LNCaP clone FGC (cell line): ENCODE data around the gene BUD23.

Source experiments
- DNase-seq: peaks from one replicate; pipeline ENCODE4 v3.0.0-alpha.2; 2011; ENCODE audit warnings: low read depth
- H3K4me3 ChIP-seq: 2 replicates; pipeline ENCODE4 v1.5.1; 2011; ENCODE audit warnings: mild to moderate bottlenecking, low read depth, low read length, control low read depth
- CTCF ChIP-seq: IDR thresholded peaks from 2 replicates; pipeline ENCODE4 v1.5.1; 2012; ENCODE audit warnings: mild to moderate bottlenecking; ENCODE audit not compliant: control insufficient read depth, insufficient read depth; ENCODE audit errors: extremely low read depth

Gene BUD23

DNA sequence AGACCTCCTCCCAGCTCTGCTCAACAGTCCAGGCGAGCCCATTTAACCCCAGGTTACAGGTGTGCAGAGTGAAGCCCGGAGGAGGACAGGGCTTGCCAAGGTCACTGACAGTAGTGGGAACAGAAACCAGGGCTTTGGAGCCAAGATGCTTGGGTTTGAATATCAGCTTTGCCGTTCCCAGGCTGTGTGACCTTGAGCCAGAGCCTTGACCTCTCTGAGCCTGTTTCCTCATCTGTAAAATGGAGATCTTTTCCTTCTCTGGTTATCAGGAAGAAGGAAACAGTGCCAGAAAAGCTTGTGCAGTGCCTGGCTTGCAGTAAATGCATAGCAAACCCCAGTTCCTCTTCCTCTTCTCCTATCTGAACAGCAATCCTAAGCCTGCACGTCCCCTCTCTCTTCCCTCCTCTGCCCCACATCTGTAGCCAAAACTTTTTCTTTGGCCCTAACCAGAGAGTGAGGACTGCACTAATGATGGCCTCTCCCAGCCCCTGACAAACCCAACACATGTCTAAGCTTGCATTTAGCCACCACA lies 37.7 kb upstream of the BUD23 start:
- H3K4me3 ChIP-seq, result no peak overlapping the region
- TF ChIP-seq CTCF, result no peak

GRCh38 chr7:73646785-73647724 lies 36.3 kb upstream of the BUD23 start:
- DNase-seq, result no peak
- H3K4me3 ChIP-seq, result no peak overlapping the region
- TF ChIP-seq CTCF, result no peak

More for the DNA sequence above, 37.7 kb upstream of the BUD23 start:
- no peak for DNase-seq

DNA sequence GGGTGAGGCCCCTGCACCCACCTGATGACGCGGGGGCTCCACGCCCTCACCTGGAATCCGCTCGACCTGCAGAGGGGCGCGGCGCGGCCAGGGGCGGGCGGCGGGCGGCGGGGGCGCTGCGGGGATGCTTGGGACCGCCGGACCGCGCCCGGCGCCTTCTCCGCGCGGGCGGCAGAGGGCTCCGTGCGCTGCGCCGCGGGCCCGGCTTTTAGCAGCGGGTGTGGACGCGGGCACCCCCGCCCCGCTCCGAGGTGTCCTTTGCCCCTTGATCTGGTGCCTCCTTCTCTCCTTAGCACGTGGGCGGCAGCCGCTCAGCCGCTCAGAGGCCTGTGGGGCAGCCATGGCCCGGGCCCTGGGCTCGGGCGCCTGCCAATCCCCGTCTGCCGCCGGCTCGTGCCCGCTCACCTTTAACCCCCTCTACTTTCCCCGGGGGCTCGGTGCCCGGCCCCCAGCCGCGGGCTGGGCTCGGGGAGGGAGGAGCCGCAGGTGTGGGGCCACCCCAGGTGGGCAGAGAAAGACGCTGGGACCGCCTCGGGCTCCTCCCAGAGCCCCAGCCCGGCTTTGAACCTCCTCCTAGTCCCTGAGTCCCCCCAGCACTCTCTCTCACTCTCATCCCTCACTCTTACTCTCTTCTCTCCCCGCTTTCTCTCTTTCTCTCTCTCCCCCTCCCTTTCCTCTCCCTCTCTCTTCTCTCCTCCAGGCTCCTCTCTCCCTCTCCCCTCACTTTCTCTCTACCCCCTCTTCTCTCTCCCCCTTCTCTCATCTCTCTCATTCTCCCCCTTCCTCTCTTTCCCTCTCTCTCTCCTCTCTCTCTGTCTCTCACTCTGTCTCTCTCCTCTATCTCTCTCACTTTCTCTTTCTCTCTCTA lies 35.4 kb upstream of the BUD23 start:
- peak overlapping the region; percentile 26 for H3K4me3 ChIP-seq

DNA sequence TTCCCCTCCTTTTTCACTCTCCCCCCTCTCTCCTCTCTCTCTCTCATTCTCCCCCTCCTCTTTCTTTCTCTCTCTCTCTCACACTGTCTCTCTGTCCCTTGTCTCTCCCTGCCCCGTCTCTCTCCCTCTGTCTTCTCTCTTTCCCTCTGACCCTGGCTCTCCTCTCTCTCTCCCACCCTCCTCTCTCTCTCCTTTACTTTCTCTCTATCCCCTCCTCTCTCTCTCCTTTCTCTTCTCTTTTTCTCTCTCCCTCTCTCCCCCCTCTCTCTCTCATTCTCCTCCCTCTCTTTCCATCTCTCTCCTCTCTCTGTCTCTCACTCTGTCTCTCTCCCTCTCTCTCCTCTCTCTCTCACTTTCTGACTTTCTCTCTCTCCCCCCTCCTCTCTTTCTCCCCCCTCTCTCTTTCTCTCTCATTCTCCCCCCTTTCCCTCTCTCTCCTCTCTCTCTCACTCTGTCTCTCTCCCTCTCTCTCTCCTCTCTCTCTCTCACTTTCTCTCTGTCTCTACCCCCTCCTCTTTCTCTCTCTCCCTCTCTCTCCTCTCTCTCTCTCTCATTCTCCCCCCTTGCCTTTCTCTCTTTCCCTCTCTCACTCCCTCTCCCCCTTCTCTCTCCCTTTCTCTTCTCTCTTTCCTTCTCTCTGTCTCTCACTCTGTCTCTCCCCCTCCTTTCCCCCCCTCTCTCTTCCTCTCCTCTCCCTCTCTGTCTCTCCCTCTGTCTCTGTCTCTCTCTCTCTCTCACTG lies 34.6 kb upstream of the BUD23 start:
- TF ChIP-seq CTCF, result no peak
- DNase-seq, result no peak
- no peak overlapping the region for H3K4me3 ChIP-seq

More for the DNA sequence above, 35.4 kb upstream of the BUD23 start:
- peak; percentile 31; the same call in 1 of the 2 replicates for TF ChIP-seq CTCF
- DNase-seq, result no peak

GRCh38 chr7:73649576-73649975 lies 33.8 kb upstream of the BUD23 start:
- no peak overlapping the region for H3K4me3 ChIP-seq
- DNase-seq, result no peak
- TF ChIP-seq CTCF, result no peak

- H3K4me3 ChIP-seq, result no peak overlapping the region
- no peak for TF ChIP-seq CTCF
- no peak for DNase-seq
These were observed 32.9 kb upstream of the BUD23 start for GRCh38 chr7:73650524-73650923.
